Islet precursor cell (in vitro differentiated cells): ENCODE data around the gene MEOX1.
A peak's percentile ranks its signal among the peaks of the same experiment; 100 is the strongest.
"Not testable (repeated sequence)": the region's sequence is repeated elsewhere in the genome, so short reads cannot be mapped to it uniquely, and the experiment has no call there.

Experiments used
- DNase-seq: peaks from one replicate; pipeline ENCODE4 v3.0.0-alpha.2; 2018

The MEOX1 gene

GRCh38 chr17:43661699-43662412 lies at the start of gene MEOX1:
Gene MEOX1, minus strand, starts transcription at chr17:43661922. Its CDS starts 388 bp downstream, at chr17:43661534.
- peak; percentile 76 for DNase-seq

GRCh38 chr17:43710101-43710500 lies 48.4 kb upstream of the MEOX1 start:
- DNase-seq = no peak

- no peak for DNase-seq
Observed at GRCh38 chr17:43709210-43709609, 47.5 kb upstream of the MEOX1 start.

- no peak for DNase-seq
Observed at GRCh38 chr17:43707184-43707583, 45.5 kb upstream of the MEOX1 start.

GRCh38 chr17:43706235-43706634 lies 44.5 kb upstream of the MEOX1 start:
- DNase-seq = no peak

- no peak for DNase-seq
Observed at GRCh38 chr17:43703630-43704029, 41.9 kb upstream of the MEOX1 start.

- no peak for DNase-seq
Observed at GRCh38 chr17:43702637-43703036, 40.9 kb upstream of the MEOX1 start.

GRCh38 chr17:43701318-43701743 lies 39.6 kb upstream of the MEOX1 start:
- DNase-seq = no peak

- DNase-seq = no peak
Observed at GRCh38 chr17:43699438-43699756, 37.7 kb upstream of the MEOX1 start.

GRCh38 chr17:43698678-43699437 lies 37.1 kb upstream of the MEOX1 start:
- no peak for DNase-seq

- DNase-seq = no peak
Observed at GRCh38 chr17:43697937-43698336, 36.2 kb upstream of the MEOX1 start.

- no peak for DNase-seq
Observed at GRCh38 chr17:43696891-43697290, 35.2 kb upstream of the MEOX1 start.

- no peak for DNase-seq
Observed at GRCh38 chr17:43695970-43696865, 34.5 kb upstream of the MEOX1 start.

GRCh38 chr17:43694081-43694870 lies 32.6 kb upstream of the MEOX1 start:
- peak; percentile 94 for DNase-seq

- peak; percentile 72 for DNase-seq
Observed at GRCh38 chr17:43691317-43691693, 29.6 kb upstream of the MEOX1 start.

GRCh38 chr17:43690624-43691316 lies 29.0 kb upstream of the MEOX1 start:
- DNase-seq = no peak

- no peak for DNase-seq
Observed at GRCh38 chr17:43689814-43690213, 28.1 kb upstream of the MEOX1 start.

GRCh38 chr17:43689131-43689530 lies 27.4 kb upstream of the MEOX1 start:
- no peak for DNase-seq

GRCh38 chr17:43686957-43687356 lies 25.2 kb upstream of the MEOX1 start:
- DNase-seq = not testable (repeated sequence)

GRCh38 chr17:43683928-43684653 lies 22.4 kb upstream of the MEOX1 start:
- no peak for DNase-seq

GRCh38 chr17:43680461-43680860 lies 18.7 kb upstream of the MEOX1 start:
- no peak for DNase-seq
